H9 (cell line): ENCODE data around the gene CRACR2A. TPM values are rescaled to one million over a fixed set of nuclear protein-coding genes. Genes with fewer than 3 reads are reported as not detected.

ENCODE experiments used
- DNase-seq: peaks from one replicate; pipeline ENCODE4 v3.0.0-alpha.2; 2017
- H2AFZ ChIP-seq: one replicate; pipeline ENCODE4 v1.6.1; 2013; ENCODE audit warnings: mild to moderate bottlenecking, low read length, control low read depth, moderate library complexity
- H2AK5ac ChIP-seq: 2 replicates; pipeline ENCODE4 v1.6.1; 2013; ENCODE audit warnings: low read length, control low read depth, mixed read lengths; ENCODE audit not compliant: insufficient read length
- H2BK120ac ChIP-seq: one replicate; pipeline ENCODE4 v1.6.1; 2013; ENCODE audit warnings: low read depth, mild to moderate bottlenecking, low read length, control low read depth, inconsistent platforms; ENCODE audit not compliant: poor library complexity, severe bottlenecking
- H2BK12ac ChIP-seq: 2 replicates; pipeline ENCODE4 v1.6.1; 2013; ENCODE audit warnings: low read length, control low read depth, mixed read lengths, low read depth; ENCODE audit not compliant: insufficient read length
- H2BK15ac ChIP-seq: 2 replicates; pipeline ENCODE4 v1.6.1; 2013; ENCODE audit warnings: low read depth, low read length, control low read depth
- H2BK20ac ChIP-seq: one replicate; pipeline ENCODE4 v1.6.1; 2013; ENCODE audit warnings: low read depth, mild to moderate bottlenecking, low read length, control low read depth, inconsistent platforms; ENCODE audit not compliant: poor library complexity, severe bottlenecking
- H2BK5ac ChIP-seq: 2 replicates; pipeline ENCODE4 v1.6.1; 2013; ENCODE audit warnings: low read length, control low read depth, mixed read lengths; ENCODE audit not compliant: insufficient read length
- H3K14ac ChIP-seq: 2 replicates; pipeline ENCODE4 v1.6.1; 2013; ENCODE audit warnings: low read length, control low read depth; ENCODE audit not compliant: insufficient read depth
- H3K18ac ChIP-seq: 2 replicates; pipeline ENCODE4 v1.6.1; 2013; ENCODE audit warnings: low read depth, mild to moderate bottlenecking, mixed read lengths, low read length, control low read depth; ENCODE audit not compliant: insufficient read length
- H3K23ac ChIP-seq: 2 replicates; pipeline ENCODE4 v1.6.1; 2013; ENCODE audit warnings: low read length, control low read depth, mixed read lengths, low read depth; ENCODE audit not compliant: insufficient read length
- H3K23me2 ChIP-seq: 2 replicates; pipeline ENCODE4 v1.6.1; 2013; ENCODE audit warnings: low read depth, mild to moderate bottlenecking, mixed read lengths, low read length, control low read depth; ENCODE audit not compliant: insufficient read length, poor library complexity, severe bottlenecking
- H3K27ac ChIP-seq: 2 replicates; pipeline ENCODE4 v1.5.1; 2013; ENCODE audit warnings: low read length, control low read depth, mixed read lengths, low read depth; ENCODE audit not compliant: insufficient read length
- H3K27me3 ChIP-seq: 2 replicates; pipeline ENCODE4 v1.6.1; 2013; ENCODE audit warnings: low read length, control low read depth, inconsistent platforms; ENCODE audit not compliant: insufficient read depth
- H3K4ac ChIP-seq: 2 replicates; pipeline ENCODE4 v1.6.1; 2013; ENCODE audit warnings: low read depth, mild to moderate bottlenecking, control low read depth, inconsistent platforms, low read length, moderate library complexity
- H3K4me1 ChIP-seq: 2 replicates; pipeline ENCODE4 v1.6.1; 2013; ENCODE audit warnings: low read length, control low read depth, inconsistent platforms; ENCODE audit not compliant: insufficient read depth
- H3K4me2 ChIP-seq: 2 replicates; pipeline ENCODE4 v1.6.1; 2013; ENCODE audit warnings: low read length, control low read depth, mixed read lengths; ENCODE audit not compliant: insufficient read length, insufficient read depth
- H3K56ac ChIP-seq: 2 replicates; pipeline ENCODE4 v1.6.1; 2013; ENCODE audit warnings: low read depth, mild to moderate bottlenecking, mixed read lengths, low read length, control low read depth; ENCODE audit not compliant: insufficient read length
- H3K79me1 ChIP-seq: 2 replicates; pipeline ENCODE4 v1.6.1; 2013; ENCODE audit warnings: low read depth, mild to moderate bottlenecking, moderate library complexity, low read length, control low read depth, inconsistent platforms; ENCODE audit not compliant: insufficient read depth, poor library complexity, severe bottlenecking
- H3K79me2 ChIP-seq: 2 replicates; pipeline ENCODE4 v1.6.1; 2013; ENCODE audit warnings: low read length, control low read depth, inconsistent platforms; ENCODE audit not compliant: insufficient read depth
- H3K9ac ChIP-seq: 2 replicates; pipeline ENCODE4 v1.6.1; 2013; ENCODE audit warnings: low read length, control low read depth, mixed read lengths; ENCODE audit not compliant: insufficient read length; ENCODE audit errors: extremely low read depth
- H3K9me3 ChIP-seq: one replicate; pipeline ENCODE4 v1.6.1; 2013; ENCODE audit warnings: low read depth, low read length, inconsistent platforms; ENCODE audit not compliant: control insufficient read depth
- H3T11ph ChIP-seq: one replicate; pipeline ENCODE4 v1.6.1; 2013; ENCODE audit warnings: mild to moderate bottlenecking, low read length, control low read depth, inconsistent platforms
- H4K20me1 ChIP-seq: one replicate; pipeline ENCODE4 v1.6.1; 2013; ENCODE audit not compliant: control insufficient read depth, insufficient read length, insufficient read depth
- H4K5ac ChIP-seq: 2 replicates; pipeline ENCODE4 v1.6.1; 2013; ENCODE audit warnings: low read depth, mild to moderate bottlenecking, mixed read lengths, low read length, control low read depth; ENCODE audit not compliant: insufficient read length
- H4K8ac ChIP-seq: replicated peaks from 2 replicates; pipeline ENCODE4 v1.6.1; 2013; ENCODE audit warnings: low read length, control low read depth, mixed read lengths, low read depth; ENCODE audit not compliant: insufficient read length
- H4K91ac ChIP-seq: 2 replicates; pipeline ENCODE4 v1.6.1; 2013; ENCODE audit warnings: low read depth, mild to moderate bottlenecking, moderate library complexity, mixed read lengths, low read length, control low read depth; ENCODE audit not compliant: insufficient read length
- H3K27ac Mint-ChIP-seq, 3 experiments: 2 replicates in 2 of 3; 3 replicates in 1 of 3; pipeline ENCODE4 v1.8.0; 2020 to 2021; ENCODE audit warnings: mixed read lengths in 3 of 3, mild to moderate bottlenecking in 1 of 3, moderate library complexity in 1 of 3
- H3K27me3 Mint-ChIP-seq: 2 replicates; pipeline ENCODE4 v1.8.0; 2021; ENCODE audit warnings: low read depth, mild to moderate bottlenecking, moderate library complexity, mixed read lengths
- H3K36me3 Mint-ChIP-seq, 3 experiments: 2 replicates in 2 of 3; 3 replicates in 1 of 3; pipeline ENCODE4 v1.8.0; 2020 to 2021; ENCODE audit warnings: low read depth in 3 of 3, mixed read lengths in 3 of 3; ENCODE audit not compliant: insufficient read depth in 1 of 3
- H3K4me1 Mint-ChIP-seq, 2 experiments: 2 replicates each; pipeline ENCODE4 v1.8.0; 2020; ENCODE audit warnings: mixed read lengths in 2 of 2
- H3K4me3 Mint-ChIP-seq, 2 experiments: 2 replicates in 1 of 2; 3 replicates in 1 of 2; pipeline ENCODE4 v1.8.0; 2020 to 2021; ENCODE audit warnings: mild to moderate bottlenecking in 2 of 2, mixed read lengths in 2 of 2, moderate library complexity in 1 of 2
- H3K9me3 Mint-ChIP-seq, 2 experiments: 2 replicates in 1 of 2; 3 replicates in 1 of 2; pipeline ENCODE4 v1.8.0; 2020; ENCODE audit warnings: mild to moderate bottlenecking in 2 of 2, mixed read lengths in 2 of 2, moderate library complexity in 1 of 2
- WGBS: extraction: QIAGEN DNeasy Blood & Tissue Kit; methylation state at CpG from one replicate; pipeline ENCODE4 v1.1.7; 2013; ENCODE audit warnings: missing lambda C conversion rate, low lambda C conversion rate, mixed read lengths; ENCODE audit not compliant: insufficient read length; ENCODE audit errors: extremely low coverage; 5-methylcytosine and 5-hydroxymethylcytosine counted together
- total RNA-seq: library from RNA; stranded (reverse); gene quantifications from 2 replicates; pipeline ENCODE4 v1.2.1, GENCODE V29; 2021
- TF ChIP-seq, protein P1 (sequence below): fragments of 200-600 bp; sonication (generic); conservative IDR thresholded peaks from 3 replicates; pipeline ENCODE4 v1.8.0; 2021; ENCODE audit warnings: antibody characterized with exemption, mild to moderate bottlenecking

CRACR2A gene
- total RNA-seq, 1 experiment from 2014 or later: 2.0 TPM

DNA sequence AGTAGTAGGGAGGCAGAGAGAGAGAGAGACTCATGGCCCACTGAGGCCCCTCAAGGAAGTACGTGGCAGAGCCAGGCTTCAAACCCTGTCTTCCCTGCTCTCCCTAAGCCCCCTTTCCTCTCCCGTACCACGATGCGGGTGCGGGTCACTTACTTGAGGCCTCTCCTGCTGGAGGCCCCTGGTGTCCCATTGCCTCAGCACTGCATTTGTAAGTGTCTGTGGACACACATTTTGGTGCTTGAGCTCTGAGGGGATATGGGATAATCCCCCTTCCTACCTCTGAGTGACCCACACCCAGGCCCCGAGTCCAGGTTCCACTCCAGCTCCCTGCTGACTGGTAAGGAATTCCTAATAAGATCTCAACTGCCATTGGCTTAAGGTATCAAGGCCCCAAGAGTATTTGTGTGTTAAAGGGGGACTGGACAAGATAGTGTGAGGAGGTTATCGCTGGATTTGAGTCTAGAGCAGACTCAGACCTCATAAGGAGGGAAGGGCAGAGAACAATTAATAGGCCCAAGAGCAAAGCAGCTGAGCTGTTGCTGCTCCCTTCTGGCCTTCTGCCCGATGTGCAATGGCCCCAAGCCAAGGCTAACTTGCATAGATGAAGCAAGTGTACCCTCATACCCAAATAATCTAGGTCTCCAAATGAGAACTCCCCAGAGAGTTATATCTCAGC lies 71.9 kb downstream of the CRACR2A start:
- WGBS: no CpG with 5 or more reads among the region's 8 CpGs

More for the DNA sequence above, 71.9 kb downstream of the CRACR2A start:
- Histone ChIP-seq H3K56ac (no peak overlapping the region), H3K4me2 (no peak overlapping the region), H2BK20ac (no peak overlapping the region), H3T11ph (no peak overlapping the region), H2BK120ac (no peak overlapping the region), H2BK12ac (no peak overlapping the region), H3K4ac (no peak overlapping the region), H3K23ac (no peak overlapping the region), H2BK15ac (no peak overlapping the region), H4K5ac (no peak overlapping the region), H3K27ac (no peak overlapping the region), H3K14ac (no peak overlapping the region), H4K20me1 (no peaks in the 10 kb centered on the region), H2AFZ (no peak overlapping the region), H2AK5ac (no peak overlapping the region), H2BK5ac (no peak overlapping the region), H4K8ac (no peak overlapping the region), H3K4me1 (no peaks in the 10 kb centered on the region), H3K23me2 (no peaks in the 10 kb centered on the region), H3K18ac (no peak overlapping the region), H3K79me1 (no peaks in the 10 kb centered on the region), H3K9me3 (no peaks in the 10 kb centered on the region), H4K91ac (no peak overlapping the region), H3K27me3 (no peaks in the 10 kb centered on the region), H3K9ac (no peak overlapping the region), H3K79me2 (no peaks in the 10 kb centered on the region)
- Mint-ChIP-seq H3K9me3 (no peaks in the 10 kb centered on the region; a peak in 1 of 5 replicates), H3K4me3 (no peak overlapping the region), H3K27ac (no peak overlapping the region), H3K36me3 (no peaks in the 10 kb centered on the region), H3K4me1 (peaks cover 4 to 5% of the 10 kb centered on the region in 2 experiments; a peak in 3 of 4 replicates), H3K27me3 (no peaks in the 10 kb centered on the region)
- TF ChIP-seq, protein P1, sequence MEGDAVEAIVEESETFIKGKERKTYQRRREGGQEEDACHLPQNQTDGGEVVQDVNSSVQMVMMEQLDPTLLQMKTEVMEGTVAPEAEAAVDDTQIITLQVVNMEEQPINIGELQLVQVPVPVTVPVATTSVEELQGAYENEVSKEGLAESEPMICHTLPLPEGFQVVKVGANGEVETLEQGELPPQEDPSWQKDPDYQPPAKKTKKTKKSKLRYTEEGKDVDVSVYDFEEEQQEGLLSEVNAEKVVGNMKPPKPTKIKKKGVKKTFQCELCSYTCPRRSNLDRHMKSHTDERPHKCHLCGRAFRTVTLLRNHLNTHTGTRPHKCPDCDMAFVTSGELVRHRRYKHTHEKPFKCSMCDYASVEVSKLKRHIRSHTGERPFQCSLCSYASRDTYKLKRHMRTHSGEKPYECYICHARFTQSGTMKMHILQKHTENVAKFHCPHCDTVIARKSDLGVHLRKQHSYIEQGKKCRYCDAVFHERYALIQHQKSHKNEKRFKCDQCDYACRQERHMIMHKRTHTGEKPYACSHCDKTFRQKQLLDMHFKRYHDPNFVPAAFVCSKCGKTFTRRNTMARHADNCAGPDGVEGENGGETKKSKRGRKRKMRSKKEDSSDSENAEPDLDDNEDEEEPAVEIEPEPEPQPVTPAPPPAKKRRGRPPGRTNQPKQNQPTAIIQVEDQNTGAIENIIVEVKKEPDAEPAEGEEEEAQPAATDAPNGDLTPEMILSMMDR: peak; percentile 57
- DNase-seq: no peak
